Suprapubic skin (tissue), 3 donors: Measurements from ENCODE around the gene CDC25B.
"Not testable (repeated sequence)": the region's sequence is repeated elsewhere in the genome, so short reads cannot be mapped to it uniquely, and the experiment has no call there.

Experiments
- CTCF ChIP-seq, 2 donors: fragments of 200-600 bp in 1 of 2; fragments of 450-650 bp in 1 of 2; sonication (generic) in 1 of 2; IDR thresholded peaks; one replicate each; pipeline ENCODE4 v1.5.1; 2016 to 2019; ENCODE audit warnings: antibody characterized with exemption in 2 of 2, mild to moderate bottlenecking in 1 of 2, moderate library complexity in 1 of 2
- EP300 ChIP-seq: sonication (generic); formaldehyde crosslinking; IDR thresholded peaks from one replicate; pipeline ENCODE4 v1.6.1; 2017; ENCODE audit warnings: antibody characterized with exemption
- POLR2A ChIP-seq, 2 donors: fragments of 450-650 bp; IDR thresholded peaks; one replicate each; pipeline ENCODE4 v1.6.1; 2017; ENCODE audit warnings: antibody characterized with exemption in 2 of 2, mild to moderate bottlenecking in 2 of 2, moderate library complexity in 2 of 2

GRCh38 chr20:3843990-3844619 lies 48.0 kb downstream of the CDC25B start:
- not testable (repeated sequence) for TF ChIP-seq CTCF (IDR thresholded peaks at IDR 0.05); POLR2A (IDR thresholded peaks at IDR 0.05); EP300
